GM19238 (cell line): ENCODE data around the gene MED12L.

Experiments
- DNase-seq: peaks from one replicate; pipeline ENCODE4 v3.0.0; 2011; ENCODE audit warnings: low spot score; ENCODE audit not compliant: insufficient read length

Gene MED12L

DNA sequence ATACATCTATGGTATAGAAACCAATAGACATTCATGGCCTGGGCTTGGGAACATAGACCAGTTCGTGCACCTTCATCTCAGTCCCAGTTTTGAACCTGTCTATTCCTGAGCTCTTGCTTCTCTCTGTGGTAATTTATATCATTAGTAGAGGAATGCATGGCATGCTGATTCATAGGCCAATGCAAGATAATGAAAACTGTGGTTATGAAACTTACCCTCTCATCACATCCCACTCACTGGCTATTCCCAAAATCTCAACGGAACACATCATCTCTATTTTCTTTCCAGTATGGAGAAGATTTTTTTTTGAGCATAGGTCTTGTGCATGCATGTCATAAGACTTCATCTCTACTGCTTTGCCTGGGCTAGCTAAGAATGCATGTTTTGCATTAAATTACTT, 317.8 kb downstream of the MED12L start:
- DNase-seq, result no peak

DNA sequence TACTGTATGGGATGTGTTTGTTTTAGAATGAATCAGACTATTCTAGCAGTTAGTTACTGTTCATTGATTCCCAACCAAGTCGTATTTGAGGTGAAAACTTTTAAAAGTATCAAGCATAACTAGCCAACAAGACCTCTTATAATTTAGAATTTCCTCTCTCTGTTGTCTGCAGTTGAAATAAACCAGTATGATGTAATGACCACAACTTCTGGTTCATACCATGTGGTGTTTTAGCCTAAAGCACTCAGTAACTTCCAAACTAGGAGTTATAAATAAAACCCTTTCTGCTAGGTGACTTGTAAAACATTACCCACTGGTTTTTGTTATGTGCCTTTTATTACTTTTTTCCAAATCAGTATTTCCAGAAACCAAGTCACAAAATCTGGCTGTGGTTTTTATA, 318.9 kb downstream of the MED12L start:
- DNase-seq, result no peak

GRCh38 chr3:151407928-151408327, 322.5 kb downstream of the MED12L start:
- no peak for DNase-seq

DNA sequence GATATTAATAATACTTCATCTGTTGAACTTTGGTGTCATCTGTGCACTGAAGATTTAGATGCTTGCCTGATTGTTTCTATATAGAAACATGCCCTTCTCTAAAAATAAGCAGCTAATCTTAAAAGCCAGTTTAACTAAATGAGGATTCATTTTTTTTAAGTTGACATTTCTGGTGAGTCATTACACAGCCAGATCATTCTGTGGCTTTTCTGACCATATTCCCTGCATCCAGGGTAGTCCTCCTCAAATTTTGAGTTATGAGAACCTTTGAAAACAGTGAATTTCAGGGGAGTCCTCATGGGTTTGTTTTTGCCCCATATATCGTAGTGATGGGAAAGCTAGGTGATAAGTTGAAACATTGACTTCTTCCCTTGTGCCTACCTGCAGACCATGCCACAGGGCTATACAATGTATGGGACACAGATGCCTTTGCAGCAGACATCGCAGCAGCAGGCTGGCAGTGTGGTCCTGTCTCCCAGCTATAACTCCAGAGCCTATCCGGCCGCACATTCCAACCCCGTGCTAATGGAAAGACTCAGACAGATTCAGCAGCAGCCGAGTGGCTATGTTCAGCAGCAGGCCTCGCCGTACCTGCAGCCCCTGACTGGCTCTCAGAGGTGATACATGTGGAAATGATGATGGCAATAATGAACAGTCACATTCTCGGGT, 325.6 kb downstream of the MED12L start:
- DNase-seq, result no peak

- DNase-seq, result no peak
These were observed 327.5 kb downstream of the MED12L start for GRCh38 chr3:151412989-151413388.

- no peak for DNase-seq
These were observed 329.8 kb downstream of the MED12L start for GRCh38 chr3:151415289-151415688.

GRCh38 chr3:151419806-151420205, 334.3 kb downstream of the MED12L start:
- DNase-seq, result no peak

DNA sequence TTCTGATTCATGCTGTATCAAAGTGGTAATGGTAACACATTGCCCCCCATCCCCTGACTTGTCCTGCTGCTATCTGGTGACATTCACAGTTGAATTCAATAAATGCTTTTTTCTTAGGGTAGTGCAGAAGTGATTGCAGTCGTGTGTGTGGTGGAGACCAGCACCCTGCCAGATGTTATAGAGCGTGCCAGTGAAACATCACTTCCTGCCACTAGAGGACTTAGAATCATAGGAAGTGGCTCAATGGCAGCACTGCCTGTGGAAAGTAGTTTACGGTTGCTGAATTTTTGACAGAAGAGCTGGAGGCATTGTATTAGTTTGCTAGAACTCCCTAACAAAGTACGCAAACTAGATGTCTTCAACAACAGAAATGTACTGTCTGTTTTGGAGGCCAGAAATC, 336.5 kb downstream of the MED12L start:
- no peak for DNase-seq

- no peak for DNase-seq
These were observed 337.6 kb downstream of the MED12L start for GRCh38 chr3:151423091-151423490.

GRCh38 chr3:151425627-151426340, 340.3 kb downstream of the MED12L start:
- no peak for DNase-seq

GRCh38 chr3:151426341-151426657, 340.8 kb downstream of the MED12L start:
- DNase-seq, result no peak

DNA sequence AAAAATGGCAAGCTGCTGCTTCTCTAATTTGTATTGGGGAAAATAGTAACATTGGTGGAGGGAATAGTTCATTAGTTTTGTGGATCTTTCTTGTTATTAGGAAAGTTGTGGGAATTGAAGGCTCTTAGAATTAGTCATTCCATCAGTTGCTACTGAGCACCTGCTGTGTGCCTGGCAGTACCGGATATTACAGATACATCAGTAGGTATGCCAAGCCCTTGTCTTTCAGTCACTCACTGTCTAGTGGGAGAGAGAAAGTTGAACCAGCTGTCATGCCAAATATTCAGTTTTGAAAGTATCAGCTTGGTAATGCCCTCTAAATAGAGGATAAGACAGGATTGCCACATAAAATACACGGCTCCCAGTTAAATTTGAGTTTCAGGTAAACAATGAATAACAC, 342.9 kb downstream of the MED12L start:
- no peak for DNase-seq

- no peak for DNase-seq
These were observed 345.5 kb downstream of the MED12L start for GRCh38 chr3:151430821-151431484.

DNA sequence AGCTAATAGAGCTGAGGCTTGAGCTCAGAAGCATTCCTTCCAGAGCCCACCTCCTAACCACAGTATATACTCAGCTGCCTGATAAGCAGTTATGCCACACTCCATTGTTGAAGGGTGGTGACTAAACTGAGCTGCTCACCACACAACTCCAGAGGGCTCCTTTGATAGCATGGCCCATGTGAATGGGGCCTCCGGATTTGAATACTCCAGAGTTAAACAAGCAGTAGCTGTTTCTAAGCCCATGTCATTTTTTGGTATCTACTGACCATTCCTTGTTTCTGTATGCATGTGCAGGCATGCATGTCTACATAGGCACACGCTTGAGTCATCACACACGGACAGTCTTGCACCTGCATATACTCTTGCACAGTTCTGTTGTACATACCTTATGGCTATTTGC, 346.5 kb downstream of the MED12L start:
- no peak for DNase-seq

- DNase-seq, result no peak
These were observed 347.3 kb downstream of the MED12L start for GRCh38 chr3:151432616-151433372.

- DNase-seq, result no peak
These were observed 348.9 kb downstream of the MED12L start for GRCh38 chr3:151434151-151434890.

GRCh38 chr3:151436675-151437446, 351.4 kb downstream of the MED12L start:
- no peak for DNase-seq

GRCh38 chr3:151437906-151438305, 352.4 kb downstream of the MED12L start:
- DNase-seq, result no peak

DNA sequence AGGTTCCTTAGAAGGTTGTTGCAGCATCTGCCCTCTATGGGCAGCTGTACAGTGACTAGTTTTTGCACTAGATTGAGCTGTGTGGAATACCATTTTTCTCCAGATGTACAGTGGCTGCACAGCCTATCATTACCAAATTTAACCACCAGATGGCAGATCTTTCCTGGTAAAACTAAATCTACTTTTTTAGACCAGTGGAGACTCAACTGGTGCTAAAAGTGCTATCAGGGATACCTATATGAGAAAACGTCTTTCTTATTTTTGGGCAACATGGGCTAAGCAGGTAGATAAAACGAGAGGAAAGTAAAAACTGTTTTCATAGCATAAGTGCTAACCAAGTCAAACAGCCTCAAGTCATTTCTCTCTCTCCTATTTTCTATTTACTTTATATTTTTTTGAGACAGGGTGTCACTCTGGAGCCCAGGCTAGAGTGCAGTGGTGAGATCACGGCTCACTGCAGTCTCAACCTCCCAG, 354.2 kb downstream of the MED12L start:
- no peak for DNase-seq

DNA sequence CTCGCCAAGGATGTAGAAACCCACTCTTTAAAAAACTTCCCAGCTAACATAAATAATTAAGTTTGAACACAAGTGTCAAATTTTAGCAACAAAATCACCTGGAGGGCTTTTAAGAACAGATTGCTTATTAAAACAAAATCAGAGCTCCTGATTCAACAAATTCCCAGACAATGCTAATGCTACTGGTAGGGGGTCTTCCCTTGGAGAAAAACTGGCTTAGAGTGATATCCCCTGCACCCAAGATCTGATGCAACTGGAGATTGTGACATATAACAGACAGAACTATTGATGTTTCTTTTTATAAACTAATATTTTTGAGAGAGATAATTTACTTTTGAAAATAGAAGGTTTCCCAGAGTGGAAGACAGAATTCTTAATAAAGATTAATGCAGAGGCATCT, 355.5 kb downstream of the MED12L start:
- no peak for DNase-seq
